Uterus (tissue), 2 donors: ENCODE results near the gene FBH1.

Source experiments
- CTCF ChIP-seq, 4 experiments: fragments of 200-600 bp in 2 of 4; fragments of 450-650 bp in 2 of 4; sonication (generic) in 2 of 4; IDR thresholded peaks; one replicate each; pipeline ENCODE4 v1.5.1; 2016 to 2019; ENCODE audit warnings: antibody characterized with exemption in 4 of 4, mild to moderate bottlenecking in 2 of 4, moderate library complexity in 1 of 4
- POLR2A ChIP-seq, 2 donors: fragments of 450-650 bp; IDR thresholded peaks; one replicate each; pipeline ENCODE4 v1.6.1; 2016; ENCODE audit warnings: antibody characterized with exemption in 2 of 2, mild to moderate bottlenecking in 1 of 2, moderate library complexity in 1 of 2

GRCh38 chr10:5945190-5945509 lies 55.1 kb downstream of the FBH1 start:
- TF ChIP-seq CTCF (IDR thresholded peaks at IDR 0.05) (no peak), POLR2A (IDR thresholded peaks at IDR 0.05) (no peak)
